Measurements from ENCODE around the gene DTX3.
"Not testable (repeated sequence)": the region's sequence is repeated elsewhere in the genome, so short reads cannot be mapped to it uniquely, and the experiment has no call there.

Gene DTX3, protein sequence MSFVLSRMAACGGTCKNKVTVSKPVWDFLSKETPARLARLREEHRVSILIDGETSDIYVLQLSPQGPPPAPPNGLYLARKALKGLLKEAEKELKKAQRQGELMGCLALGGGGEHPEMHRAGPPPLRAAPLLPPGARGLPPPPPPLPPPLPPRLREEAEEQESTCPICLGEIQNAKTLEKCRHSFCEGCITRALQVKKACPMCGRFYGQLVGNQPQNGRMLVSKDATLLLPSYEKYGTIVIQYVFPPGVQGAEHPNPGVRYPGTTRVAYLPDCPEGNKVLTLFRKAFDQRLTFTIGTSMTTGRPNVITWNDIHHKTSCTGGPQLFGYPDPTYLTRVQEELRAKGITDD

DNA sequence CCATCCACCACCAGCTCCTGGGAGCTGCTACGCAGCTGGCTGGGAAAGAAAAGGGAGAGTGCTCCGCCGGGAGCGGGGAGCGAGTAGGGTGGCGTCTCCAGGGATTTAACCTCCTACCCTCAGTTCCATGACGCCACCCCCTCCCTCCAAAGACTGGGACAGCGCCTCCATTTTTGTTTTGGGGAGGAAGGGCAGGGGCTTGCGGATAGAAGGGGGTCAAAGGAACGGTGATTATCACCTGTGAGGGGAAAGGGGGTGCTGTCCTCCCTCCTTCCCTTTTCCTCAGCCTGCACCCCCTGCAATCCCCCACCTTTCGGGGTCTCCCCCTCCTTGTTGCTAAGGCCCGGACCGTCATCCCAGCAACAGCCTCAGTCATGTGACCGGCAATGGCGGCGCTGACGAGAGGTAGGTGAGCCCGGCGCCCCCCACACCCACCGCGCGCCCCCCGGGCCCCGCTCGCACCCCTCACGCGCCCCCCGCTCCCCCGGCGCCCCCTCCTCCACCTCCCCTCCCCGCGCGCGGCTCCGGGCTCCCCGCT, at the start of gene DTX3:
Gene DTX3 (plus strand): TSS at position 371 of the 538 bp plus-strand sequence. CDS start 1,694 bp downstream, outside the sequence.
- DNase-seq (ENCODE audit: low read depth in 2 of 2): no peak

DNA sequence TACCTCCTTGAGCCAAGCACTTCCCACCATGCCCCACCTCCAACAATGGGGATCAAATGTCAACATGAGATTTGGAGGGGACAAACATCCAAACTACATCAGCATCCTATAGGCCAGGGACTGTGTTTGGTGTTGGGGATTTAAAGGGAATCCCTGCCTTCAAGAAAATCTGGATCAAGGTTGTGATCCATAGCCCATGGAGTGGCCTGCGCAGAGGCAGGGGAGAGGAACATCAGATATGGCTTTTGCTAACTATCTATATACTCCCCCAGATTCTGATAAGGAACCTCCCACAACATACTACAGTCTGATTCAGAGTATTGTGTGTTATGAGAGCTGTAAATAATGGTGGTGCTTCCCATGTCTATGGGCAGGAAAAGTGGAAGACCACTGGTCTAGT, 49.7 kb upstream of the DTX3 start:
- DNase-seq (ENCODE audit: low read depth in 2 of 2): no peak

DNA sequence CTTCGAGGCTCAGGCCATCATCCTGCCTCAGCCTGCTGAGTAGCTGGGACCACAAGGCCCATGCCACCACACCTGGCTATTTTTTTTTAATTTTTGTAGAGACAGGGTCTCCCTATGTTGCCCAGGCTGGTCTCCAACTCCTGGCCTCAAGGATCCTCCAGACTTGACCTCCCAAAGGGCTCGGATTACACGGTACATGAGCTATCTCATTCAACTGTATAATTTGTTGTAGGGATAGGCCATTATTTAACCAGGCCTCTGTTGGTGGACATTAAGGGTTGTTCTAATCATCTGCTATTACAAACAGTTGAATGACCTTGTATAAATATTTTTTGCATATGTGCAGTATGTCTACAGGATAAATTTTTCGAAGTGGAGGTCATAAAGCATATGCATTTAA, 45.8 kb upstream of the DTX3 start:
- no peak for DNase-seq (ENCODE audit: low read depth in 2 of 2)

DNA sequence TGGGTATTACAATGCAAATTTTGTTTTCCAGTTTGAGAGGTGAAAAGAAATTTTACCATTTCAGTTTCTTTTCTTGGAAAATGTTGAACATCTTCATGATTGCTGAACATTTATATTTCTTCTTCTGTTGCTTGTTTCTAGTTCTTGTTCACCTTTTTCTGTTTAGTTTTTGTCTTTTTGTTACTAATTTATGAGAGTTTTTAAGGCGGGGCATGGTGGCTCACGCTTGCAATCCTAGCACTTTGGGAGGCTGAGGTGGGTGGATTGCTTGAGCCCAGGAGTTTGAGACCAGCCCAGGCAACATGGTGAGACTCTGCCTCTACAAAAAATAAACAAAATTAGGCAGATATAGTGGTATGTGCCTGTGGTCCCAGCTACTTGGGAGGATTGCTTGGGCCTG, 44.1 kb upstream of the DTX3 start:
- no peak for DNase-seq (ENCODE audit: low read depth in 2 of 2)

DNA sequence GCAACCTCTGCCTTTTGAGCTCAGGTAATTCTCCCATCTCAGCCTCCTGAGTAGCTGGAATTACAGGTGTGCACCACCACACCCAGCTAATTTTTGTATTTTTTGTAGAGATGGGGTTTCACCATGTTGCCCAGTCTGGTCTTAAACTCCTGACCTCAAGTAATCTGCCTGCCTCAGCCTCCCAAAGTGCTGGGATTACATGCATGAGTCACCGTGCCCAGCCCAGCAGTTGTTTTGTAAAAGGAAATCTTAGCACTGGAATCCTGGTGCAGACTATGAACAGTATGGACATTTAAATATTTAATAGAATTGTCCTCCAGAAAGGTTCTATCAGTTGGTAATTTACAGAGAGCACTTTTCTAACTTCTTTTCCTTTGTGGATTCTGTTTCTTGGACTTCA, 43.5 kb upstream of the DTX3 start:
- not testable (repeated sequence) for DNase-seq (ENCODE audit: low read depth in 2 of 2)

DNA sequence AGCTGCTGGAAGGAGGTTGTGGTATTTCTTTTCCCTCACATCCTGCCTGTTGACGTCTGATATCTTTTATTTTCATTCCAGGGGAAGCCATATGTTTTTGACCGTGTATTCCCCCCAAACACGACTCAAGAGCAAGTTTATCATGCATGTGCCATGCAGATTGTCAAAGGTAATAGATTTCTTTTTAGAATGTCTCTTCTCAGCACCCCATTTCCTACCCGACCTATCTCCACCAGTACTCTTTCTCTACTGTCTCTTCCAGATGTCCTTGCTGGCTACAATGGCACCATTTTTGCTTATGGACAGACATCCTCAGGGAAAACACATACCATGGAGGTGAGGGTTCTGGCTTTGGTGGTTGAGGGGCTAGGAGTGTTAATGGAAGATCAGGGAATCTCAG, 41.3 kb upstream of the DTX3 start:
- no peak for DNase-seq (ENCODE audit: low read depth in 2 of 2)

DNA sequence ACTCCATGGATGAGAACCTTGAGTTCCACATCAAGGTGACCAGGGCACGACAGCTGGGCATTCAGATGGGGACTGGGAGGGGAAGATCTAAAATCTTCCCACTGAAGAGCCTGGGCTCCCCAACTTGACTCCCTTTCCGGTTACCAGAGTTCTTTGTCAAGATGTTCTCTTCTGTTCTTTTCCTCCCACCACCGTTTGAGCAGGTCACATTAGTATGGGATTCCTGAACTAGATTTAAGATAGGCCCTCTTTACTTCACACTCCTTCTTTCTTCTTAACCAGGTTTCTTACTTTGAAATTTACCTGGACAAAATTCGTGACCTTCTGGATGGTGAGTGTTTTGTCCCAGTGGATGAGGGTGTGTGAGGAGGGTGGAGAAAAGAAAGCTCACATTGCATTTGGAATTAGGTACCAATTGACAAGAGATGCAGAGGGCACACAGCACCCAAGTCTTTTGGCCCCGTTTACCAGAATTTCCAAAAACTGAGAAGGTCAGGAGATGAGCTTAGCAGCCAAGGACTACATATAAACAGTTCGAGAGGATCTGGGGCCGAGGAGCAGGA, 40.4 kb upstream of the DTX3 start:
- DNase-seq (ENCODE audit: low read depth in 2 of 2): no peak

DNA sequence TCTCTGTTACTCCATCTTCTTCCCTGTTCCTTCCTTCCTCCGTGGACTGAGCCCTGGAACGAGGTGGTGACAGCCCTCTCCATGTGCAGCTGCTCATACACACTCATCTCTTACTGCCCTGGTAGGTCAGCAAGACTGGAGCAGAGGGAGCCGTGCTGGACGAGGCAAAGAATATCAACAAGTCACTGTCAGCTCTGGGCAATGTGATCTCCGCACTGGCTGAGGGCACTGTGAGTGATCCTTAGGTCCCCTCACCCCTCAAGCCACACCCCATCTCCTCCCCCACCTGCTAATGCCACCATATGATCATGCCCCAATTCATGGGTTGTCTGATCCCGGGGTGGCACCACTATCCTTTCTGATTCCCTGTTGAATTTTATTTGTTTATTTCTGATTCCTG, 35.8 kb upstream of the DTX3 start:
- DNase-seq (ENCODE audit: low read depth in 2 of 2): no peak

DNA sequence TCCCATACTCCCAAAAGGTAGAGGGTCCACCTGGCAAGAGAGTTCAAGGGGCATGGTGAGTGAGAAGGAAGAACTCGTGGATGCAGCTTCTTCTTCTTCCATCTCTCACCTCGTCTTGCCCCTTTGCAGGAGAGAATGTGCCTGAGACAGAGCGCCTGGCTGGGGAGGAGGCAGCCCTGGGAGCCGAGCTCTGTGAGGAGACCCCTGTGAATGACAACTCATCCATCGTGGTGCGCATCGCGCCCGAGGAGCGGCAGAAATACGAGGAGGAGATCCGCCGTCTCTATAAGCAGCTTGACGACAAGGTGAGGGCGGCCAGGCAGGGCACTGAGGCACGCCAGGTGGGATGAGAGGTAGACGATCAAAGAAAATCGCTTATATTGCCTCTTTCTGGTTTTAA, 34.8 kb upstream of the DTX3 start:
- no peak for DNase-seq (ENCODE audit: low read depth in 2 of 2)

DNA sequence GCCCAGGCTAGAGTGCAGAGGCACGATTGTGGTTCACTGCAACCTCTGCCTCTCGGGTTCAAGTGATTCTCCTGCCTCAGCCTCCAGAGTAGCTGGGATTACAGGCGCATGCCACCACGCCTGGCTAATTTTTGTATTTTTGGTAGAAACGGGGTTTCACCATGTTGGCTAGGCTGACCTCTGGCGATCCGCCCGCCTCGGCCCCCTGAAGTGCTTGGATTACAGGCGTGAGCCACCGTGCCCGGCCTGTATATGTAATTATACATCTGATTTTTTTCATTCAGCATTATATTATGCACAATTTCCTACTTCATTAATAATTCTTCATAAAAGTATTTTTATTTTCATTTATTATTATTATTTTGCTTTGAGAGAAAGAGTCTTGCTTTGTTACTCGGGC, 34.2 kb upstream of the DTX3 start:
- not testable (repeated sequence) for DNase-seq (ENCODE audit: low read depth in 2 of 2)

DNA sequence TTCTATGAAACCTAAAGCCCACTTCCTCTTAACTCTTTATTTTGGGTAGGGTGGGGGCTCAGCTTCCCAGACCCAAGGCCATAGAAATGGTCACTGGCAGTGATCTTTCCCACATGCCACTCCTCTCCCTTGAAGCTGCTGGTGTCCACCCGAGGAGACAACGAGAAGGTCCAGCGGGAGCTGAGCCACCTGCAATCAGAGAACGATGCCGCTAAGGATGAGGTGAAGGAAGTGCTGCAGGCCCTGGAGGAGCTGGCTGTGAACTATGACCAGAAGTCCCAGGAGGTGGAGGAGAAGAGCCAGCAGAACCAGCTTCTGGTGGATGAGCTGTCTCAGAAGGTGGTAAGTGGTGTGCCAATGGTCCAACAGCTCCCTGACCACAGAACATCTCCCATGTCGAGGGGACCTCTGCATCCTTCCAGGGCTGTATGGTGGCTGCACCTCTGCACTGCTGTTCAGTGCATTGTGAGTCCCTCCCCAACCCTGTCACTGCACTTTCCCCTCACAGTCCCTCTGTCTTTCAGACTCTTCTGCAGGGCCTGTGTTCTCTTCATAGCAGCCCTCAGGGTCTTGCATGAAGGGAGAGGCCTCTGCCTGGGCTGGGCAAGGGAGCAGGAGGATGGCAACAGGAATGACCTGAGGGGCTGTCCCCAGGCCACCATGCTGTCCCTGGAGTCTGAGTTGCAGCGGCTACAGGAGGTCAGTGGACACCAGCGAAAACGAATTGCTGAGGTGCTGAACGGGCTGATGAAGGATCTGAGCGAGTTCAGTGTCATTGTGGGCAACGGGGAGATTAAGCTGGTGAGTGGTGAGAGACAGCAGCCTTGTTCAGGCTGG, 32.5 kb upstream of the DTX3 start:
- DNase-seq (ENCODE audit: low read depth in 2 of 2): no peak

DNA sequence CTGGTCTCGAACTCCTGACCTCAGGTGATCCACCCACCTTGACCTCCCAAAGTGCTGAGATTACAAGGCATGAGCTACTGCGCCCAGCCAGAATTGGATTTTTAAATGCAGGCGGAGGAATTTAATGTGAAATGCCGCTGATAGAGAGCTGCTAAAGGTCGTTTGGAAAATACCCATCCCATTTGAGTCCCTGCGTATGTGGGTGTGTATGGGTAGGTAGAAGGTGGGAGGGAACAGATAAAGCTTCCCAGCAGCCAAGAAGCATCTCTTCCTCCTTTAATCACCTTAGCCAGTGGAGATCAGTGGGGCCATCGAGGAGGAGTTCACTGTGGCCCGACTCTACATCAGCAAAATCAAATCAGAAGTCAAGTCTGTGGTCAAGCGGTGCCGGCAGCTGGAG, 29.8 kb upstream of the DTX3 start:
- DNase-seq (ENCODE audit: low read depth in 2 of 2): no peak

DNA sequence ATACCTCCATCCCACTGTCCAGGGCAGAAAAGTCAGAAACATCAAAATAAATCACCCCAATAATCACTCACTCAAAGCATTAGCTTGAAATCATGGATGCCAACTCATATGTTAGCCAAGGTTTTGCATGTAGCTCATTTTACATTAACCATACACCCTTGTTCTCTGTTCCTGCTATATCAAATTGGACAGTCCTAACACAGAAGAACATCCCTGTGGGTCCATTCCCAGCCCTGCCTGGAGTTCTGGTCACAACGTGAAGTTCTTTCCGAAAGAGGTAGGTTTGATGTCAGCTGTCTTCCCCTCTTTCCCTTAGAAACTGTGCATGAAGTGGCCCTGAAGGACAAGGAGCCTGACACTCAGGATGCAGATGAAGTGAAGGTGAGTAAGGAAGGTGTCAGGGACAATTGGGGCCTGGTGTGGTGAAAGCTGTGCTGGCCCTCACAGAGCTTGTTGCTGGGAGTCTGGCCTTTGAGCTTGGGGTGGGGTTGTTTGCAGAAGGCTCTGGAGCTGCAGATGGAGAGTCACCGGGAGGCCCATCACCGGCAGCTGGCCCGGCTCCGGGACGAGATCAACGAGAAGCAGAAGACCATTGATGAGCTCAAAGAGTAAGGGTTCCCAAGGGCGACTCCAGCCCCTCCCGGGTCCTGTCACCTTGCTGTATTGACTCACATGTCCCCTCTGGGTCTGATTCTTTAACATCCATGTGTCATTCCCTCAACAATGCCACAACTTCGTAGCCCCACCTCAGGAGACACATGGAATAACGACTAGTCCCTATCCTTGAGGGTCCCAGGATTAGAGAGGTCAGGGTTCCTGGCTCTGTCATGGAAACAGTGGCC, 28.6 kb upstream of the DTX3 start:
- no peak for DNase-seq (ENCODE audit: low read depth in 2 of 2)

DNA sequence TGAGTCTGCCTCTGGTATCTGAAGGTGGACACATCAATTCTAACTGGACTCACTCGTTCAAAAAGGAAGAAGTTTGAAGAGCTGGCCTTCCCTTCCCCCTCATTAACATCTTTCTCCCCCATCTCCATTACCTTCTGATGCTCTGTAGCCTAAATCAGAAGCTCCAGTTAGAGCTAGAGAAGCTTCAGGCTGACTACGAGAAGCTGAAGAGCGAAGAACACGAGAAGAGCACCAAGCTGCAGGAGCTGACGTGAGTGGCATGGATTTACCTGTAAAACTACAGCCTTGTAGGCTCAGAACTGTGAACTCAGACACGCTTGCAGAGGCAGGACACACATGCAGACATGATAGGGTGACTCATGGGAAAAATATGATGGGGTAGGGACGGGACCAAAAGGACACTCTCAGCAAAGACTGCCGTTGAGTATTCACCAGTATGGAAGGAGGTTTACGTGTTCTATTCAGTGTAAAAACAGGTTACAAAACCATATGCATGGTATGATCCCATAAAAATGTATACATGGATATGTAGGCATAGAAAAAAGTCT, 27.9 kb upstream of the DTX3 start:
- DNase-seq (ENCODE audit: low read depth in 2 of 2): no peak

DNA sequence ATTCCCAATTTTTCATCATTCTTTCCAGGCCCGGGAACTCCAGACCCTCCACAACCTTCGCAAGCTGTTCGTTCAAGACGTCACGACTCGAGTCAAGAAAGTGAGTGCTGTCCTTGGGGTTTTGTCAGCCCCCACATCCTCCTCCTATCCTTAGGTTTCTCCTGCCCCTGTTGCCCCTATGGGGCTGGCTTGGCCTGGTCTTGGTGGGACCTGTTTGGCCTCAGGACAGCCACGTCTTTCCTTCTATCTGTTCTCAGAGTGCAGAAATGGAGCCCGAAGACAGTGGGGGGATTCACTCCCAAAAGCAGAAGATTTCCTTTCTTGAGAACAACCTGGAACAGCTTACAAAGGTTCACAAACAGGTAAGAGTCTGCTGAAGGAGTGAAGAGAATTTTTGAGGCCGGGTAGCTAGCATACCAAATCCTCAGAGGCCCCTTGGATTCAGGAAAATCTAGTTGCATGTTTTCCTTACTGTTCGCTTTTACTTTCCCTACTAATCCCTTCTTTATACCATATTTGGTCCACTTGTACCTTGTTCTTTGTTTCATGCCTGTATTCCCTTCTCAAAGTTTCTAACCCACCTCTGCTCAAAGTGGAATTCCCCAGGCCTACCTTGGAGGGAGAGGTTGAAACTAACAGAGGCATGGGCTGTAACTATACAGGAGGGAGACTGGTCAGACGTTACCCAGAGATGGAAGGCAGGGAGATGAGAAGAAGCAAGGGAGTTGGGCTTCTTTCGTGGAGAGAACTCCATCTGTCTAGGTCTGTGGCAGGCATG, 26.5 kb upstream of the DTX3 start:
- DNase-seq (ENCODE audit: low read depth in 2 of 2): no peak

DNA sequence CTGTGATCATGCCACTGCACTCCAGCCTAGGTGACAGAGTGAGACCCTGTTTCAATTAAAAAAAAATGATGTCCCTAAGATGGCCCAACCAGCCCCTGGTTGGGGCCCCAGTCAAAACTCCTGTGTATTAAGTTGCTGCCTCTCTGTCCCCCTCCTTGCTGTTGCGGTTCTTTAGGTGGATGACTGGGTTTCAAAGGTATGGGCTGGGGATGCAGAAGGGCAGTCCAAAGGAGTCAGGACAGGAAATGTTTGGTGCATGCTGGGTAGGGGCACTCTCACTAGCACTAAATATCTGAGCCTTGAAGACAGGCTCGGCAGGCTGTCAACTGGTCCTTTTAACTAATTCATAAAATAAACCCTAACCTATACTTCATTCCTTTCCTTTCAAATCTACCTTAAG, 25.6 kb upstream of the DTX3 start:
- DNase-seq (ENCODE audit: low read depth in 2 of 2): no peak

DNA sequence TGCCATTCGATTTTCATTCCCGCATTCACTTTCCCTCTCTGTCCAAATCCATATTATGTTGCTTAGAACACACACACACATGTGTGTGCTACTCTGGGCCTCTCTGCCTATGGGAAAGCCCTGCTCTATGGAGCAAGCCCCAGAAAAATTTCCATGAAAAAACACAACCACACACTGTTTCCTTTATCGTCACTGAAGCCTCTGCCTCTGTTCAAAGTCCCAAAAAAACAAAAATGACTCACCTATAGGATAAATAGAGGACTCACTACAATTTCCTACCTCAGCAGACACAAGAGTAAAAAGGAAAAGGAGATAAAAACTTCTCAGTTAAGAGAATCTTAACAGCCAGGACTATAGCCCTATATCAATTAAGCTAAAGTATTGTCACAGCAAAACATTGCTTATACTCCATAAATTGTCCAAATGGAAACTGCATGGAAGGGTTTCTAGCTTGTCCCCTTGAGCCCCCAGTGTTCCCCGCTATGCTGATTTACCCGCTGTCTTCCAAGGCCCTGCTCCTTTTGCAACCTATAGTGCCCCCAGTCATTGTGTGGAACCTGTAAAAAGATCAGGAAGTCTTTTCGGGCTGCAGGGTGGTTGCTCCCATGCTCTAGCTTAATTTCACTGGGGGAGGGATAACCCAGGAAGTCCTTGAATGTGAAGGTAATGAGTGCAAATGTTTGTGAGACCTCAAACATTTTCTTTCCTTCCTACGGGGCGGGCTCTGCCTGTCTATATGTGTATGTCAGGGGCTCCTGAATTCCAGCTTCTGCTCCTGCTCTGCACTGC, 24.8 kb upstream of the DTX3 start:
- DNase-seq (ENCODE audit: low read depth in 2 of 2): no peak

DNA sequence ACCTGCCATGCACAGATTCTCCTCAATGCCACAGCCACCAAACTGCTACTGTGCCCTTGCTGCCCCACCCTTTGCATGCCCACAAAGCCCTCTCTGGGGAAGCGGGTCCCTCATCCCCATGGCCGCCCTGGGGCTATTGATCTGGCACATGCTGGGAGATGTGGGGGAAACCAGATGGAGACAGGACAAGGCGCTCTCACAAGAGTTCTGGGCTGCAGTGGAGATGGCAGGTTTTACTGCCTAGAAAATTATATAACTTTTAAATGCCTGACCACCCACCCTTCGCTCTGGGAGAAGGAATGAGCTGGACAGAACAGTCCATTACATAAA, 24.2 kb upstream of the DTX3 start:
- no peak for DNase-seq (ENCODE audit: low read depth in 2 of 2)

DNA sequence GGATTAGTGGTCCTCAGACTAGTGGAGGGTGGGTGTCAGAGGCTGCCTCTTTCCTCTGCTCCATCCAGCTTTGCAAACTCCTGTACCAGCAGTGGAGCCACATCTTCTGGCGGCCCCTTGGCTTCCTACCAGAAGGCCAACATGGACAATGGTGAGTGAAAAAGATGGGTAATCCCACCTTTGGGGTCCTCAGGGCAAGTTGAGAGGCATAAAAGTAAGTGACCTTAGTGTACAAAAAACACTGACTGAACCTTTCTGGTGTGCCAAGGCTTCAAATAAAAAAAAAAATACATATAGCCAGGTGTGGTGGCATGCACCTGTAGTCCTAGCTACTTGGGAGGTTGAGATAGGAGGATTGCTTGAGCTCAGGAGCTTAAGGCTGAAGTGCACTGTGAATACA, 22.8 kb upstream of the DTX3 start:
- no peak for DNase-seq (ENCODE audit: low read depth in 2 of 2)

DNA sequence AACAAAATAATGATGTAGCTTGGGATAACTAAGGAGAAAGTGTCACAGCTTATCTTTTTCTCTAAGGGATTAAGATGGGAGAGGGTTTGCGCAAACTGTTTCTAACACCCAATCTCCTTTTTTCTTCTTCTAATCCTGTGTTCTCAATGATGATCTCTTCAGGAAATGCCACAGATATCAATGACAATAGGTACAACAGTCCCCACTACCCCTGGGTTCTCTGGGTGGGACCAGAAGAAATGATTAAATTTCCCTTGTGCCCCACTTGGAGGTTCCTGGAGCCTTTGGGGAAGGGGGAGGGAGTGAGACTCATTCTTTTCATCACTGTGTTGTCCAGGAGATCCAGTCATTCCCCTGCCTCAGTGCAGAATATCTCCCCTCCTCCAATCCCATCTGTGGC, 22.2 kb upstream of the DTX3 start:
- DNase-seq (ENCODE audit: low read depth in 2 of 2): no peak

Data from stimulated activated CD4-positive, alpha-beta T cell treated with anti-CD3 and anti-CD28 coated beads, Interleukin-1b, Interleukin-23, amount 100 ng/mL, for 1 hour (primary cell).